Calu3 (cell line): ENCODE results near the gene ZSCAN10. TPM values are rescaled to one million over a fixed set of nuclear protein-coding genes. Genes with fewer than 3 reads are reported as not detected.
A peak's percentile ranks its signal among the peaks of the same experiment; 100 is the strongest.

Source experiments
- BruUV-seq: library from RNA; stranded (reverse); fragments of 400-500 nt; replicated peaks from 2 replicates; lab custom pipeline; 2021; lab: Mats Ljungman, UMichigan
- CTCF ChIA-PET: fragments of 300-600 bp; sonication (Branson Sonifier 250); formaldehyde crosslinking; loops from one replicate; lab custom pipeline; 2022; ENCODE audit warnings: antibody characterized with exemption; lab: Charles Lee
- DNase-seq: peaks from one replicate; pipeline ENCODE4 v3.0.0; 2022
- H3K27ac Mint-ChIP-seq: one replicate; pipeline ENCODE4 v1.8.0; 2022; ENCODE audit warnings: mixed read lengths; ENCODE audit not compliant: unreplicated experiment
- H3K27me3 Mint-ChIP-seq: one replicate; pipeline ENCODE4 v1.8.0; 2022; ENCODE audit warnings: mixed read lengths; ENCODE audit not compliant: unreplicated experiment
- H3K36me3 Mint-ChIP-seq: one replicate; pipeline ENCODE4 v1.8.0; 2022; ENCODE audit warnings: mild to moderate bottlenecking, moderate library complexity, mixed read lengths; ENCODE audit not compliant: insufficient read depth, unreplicated experiment
- H3K4me1 Mint-ChIP-seq: one replicate; pipeline ENCODE4 v1.8.0; 2022; ENCODE audit warnings: mild to moderate bottlenecking, low read depth, mixed read lengths; ENCODE audit not compliant: unreplicated experiment
- H3K4me3 Mint-ChIP-seq: one replicate; pipeline ENCODE4 v1.8.0; 2022; ENCODE audit warnings: mild to moderate bottlenecking, low read depth, moderate library complexity, mixed read lengths; ENCODE audit not compliant: unreplicated experiment
- H3K9me3 Mint-ChIP-seq: one replicate; pipeline ENCODE4 v1.8.0; 2022; ENCODE audit warnings: low read depth, mixed read lengths; ENCODE audit not compliant: unreplicated experiment
- CTCF ChIP-seq: fragments of 200-600 bp; IDR thresholded peaks from one replicate; pipeline ENCODE4 v1.8.0; 2022; ENCODE audit warnings: antibody characterized with exemption; ENCODE audit not compliant: unreplicated experiment
- intact Hi-C: fragments of 100-400 bp; cut with micrococcal nuclease; formaldehyde crosslinking; loops from one replicate; pipeline ENCODE4 v1.10.0; 2022; ENCODE audit not compliant: unreplicated experiment
- total RNA-seq: library from RNA; stranded (reverse); gene quantifications from 2 replicates; pipeline ENCODE4 v1.2.3, GENCODE V29; 2022

The ZSCAN10 gene
- total RNA-seq, 1 experiment from 2014 or later = not detected

GRCh38 chr16:3123986-3124886 is 25.1 kb upstream of the ZSCAN10 start:
- intact Hi-C loops = no loop called here

GRCh38 chr16:3122926-3123570 is 24.0 kb upstream of the ZSCAN10 start:
- BruUV-seq = no TSS peak
- Mint-ChIP-seq H3K27me3 (no peaks in the 10 kb centered on the region), H3K27ac (peak overlapping the region; percentile 61), H3K36me3 (peaks cover 74% of the 10 kb centered on the region), H3K4me3 (peak overlapping the region; percentile 99), H3K9me3 (no peaks in the 10 kb centered on the region), H3K4me1 (peaks cover 13% of the 10 kb centered on the region)
- no peak for TF ChIP-seq CTCF
- CTCF ChIA-PET = interaction anchor here (0.6 to 1.1 kb wide), 5 partner anchors 8 to 1068 kb away, joined by 3 to 7 read pairs (median 3); no protein-coding TSS in a partner anchor
- intact Hi-C loops = no loop called here
- no peak for DNase-seq

More at GRCh38 chr16:3123986-3124886, 25.1 kb upstream of the ZSCAN10 start:
- Mint-ChIP-seq H3K4me3 (peak overlapping the region; percentile 99), H3K27me3 (no peaks in the 10 kb centered on the region), H3K36me3 (peaks cover 69% of the 10 kb centered on the region), H3K4me1 (peaks cover 19% of the 10 kb centered on the region), H3K9me3 (no peaks in the 10 kb centered on the region), H3K27ac (peak overlapping the region; percentile 88)
- peak; percentile 98 for DNase-seq
- BruUV-seq = no TSS peak
- CTCF ChIA-PET = interaction anchor here (1.0 to 1.9 kb wide), 3 partner anchors 11 to 93 kb away, joined by 4 to 18 read pairs (median 5); partner anchors contain the start of gene ZNF213
- no peak for TF ChIP-seq CTCF

- intact Hi-C loops = no loop called here
- Mint-ChIP-seq H3K9me3 (no peaks in the 10 kb centered on the region), H3K4me1 (peaks cover 13% of the 10 kb centered on the region), H3K27me3 (no peaks in the 10 kb centered on the region), H3K4me3 (no peak overlapping the region), H3K36me3 (peaks cover 76% of the 10 kb centered on the region), H3K27ac (no peak overlapping the region)
- BruUV-seq = no TSS peak
- no peak for DNase-seq
- TF ChIP-seq CTCF = no peak
- CTCF ChIA-PET = interaction anchor here (0.7 to 0.9 kb wide), 3 partner anchors 9 to 15 kb away, joined by 3 to 5 read pairs (median 3); no protein-coding TSS in a partner anchor
These were observed 22.9 kb upstream of the ZSCAN10 start for GRCh38 chr16:3121851-3122467.

- DNase-seq = no peak
- no peak for TF ChIP-seq CTCF
- intact Hi-C loops = no loop called here
- no peak overlapping the region for H3K27ac Mint-ChIP-seq
- no peaks in the 10 kb centered on the region for H3K27me3 Mint-ChIP-seq
- no TSS peak for BruUV-seq
- H3K36me3 Mint-ChIP-seq = peaks cover 63% of the 10 kb centered on the region
- H3K4me3 Mint-ChIP-seq = no peak overlapping the region
- no peaks in the 10 kb centered on the region for H3K9me3 Mint-ChIP-seq
- CTCF ChIA-PET = no interaction called here
- peaks cover 13% of the 10 kb centered on the region for H3K4me1 Mint-ChIP-seq
These were observed 21.3 kb upstream of the ZSCAN10 start for GRCh38 chr16:3120435-3120834.
